GM12874 (cell line): Measurements from ENCODE around the gene AAGAB.

Experiments
- TF ChIP-seq, protein P1 (sequence below): IDR thresholded peaks from 2 replicates; pipeline ENCODE4 v1.5.1; 2011; ENCODE audit warnings: low read depth, mild to moderate bottlenecking, control low read depth, low read length, moderate library complexity; ENCODE audit not compliant: insufficient read depth

AAGAB gene

DNA sequence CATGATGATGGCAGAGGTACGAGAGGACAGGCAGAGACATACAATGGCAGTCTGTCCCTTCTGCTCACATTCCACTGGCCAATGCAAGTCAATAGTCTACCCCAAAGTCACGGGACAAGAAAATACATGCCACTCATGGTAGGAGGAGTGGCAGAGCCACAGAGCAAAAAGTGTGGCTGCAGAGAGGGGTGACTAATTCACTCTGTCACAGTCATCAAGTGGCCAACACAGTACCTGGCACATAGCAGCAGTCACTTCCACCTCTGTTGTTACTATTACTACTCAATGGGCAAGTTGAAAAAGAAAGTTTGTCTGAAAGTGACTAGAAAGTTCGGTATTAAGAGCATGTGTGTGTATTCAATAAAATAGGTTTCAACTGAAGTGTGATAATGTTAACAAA lies 97.6 kb downstream of the AAGAB start:
- TF ChIP-seq, protein P1, sequence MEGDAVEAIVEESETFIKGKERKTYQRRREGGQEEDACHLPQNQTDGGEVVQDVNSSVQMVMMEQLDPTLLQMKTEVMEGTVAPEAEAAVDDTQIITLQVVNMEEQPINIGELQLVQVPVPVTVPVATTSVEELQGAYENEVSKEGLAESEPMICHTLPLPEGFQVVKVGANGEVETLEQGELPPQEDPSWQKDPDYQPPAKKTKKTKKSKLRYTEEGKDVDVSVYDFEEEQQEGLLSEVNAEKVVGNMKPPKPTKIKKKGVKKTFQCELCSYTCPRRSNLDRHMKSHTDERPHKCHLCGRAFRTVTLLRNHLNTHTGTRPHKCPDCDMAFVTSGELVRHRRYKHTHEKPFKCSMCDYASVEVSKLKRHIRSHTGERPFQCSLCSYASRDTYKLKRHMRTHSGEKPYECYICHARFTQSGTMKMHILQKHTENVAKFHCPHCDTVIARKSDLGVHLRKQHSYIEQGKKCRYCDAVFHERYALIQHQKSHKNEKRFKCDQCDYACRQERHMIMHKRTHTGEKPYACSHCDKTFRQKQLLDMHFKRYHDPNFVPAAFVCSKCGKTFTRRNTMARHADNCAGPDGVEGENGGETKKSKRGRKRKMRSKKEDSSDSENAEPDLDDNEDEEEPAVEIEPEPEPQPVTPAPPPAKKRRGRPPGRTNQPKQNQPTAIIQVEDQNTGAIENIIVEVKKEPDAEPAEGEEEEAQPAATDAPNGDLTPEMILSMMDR = no peak

DNA sequence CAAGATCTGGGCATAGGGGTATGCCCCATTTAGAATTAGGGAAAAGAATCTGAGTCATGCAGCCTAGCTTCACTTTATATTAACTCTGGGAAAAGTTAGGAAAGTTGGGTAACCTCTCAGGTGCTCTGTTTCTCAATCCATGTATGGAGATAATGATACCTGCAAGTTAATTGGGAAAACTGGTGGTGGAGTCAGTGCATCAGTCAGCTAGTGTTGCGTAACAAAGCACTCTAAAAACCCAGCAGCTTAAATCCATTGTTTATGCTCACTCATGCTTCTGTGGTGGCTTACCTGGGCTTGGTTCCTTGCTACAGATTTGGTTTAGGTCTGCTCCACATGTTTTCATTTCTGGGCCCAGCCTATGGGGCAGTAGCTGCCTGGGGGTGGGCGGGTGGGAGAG lies 98.0 kb downstream of the AAGAB start:
- TF ChIP-seq, protein P1 = no peak

- TF ChIP-seq, protein P1 = no peak
Measured at GRCh38 chr15:67154249-67154648, 100.2 kb downstream of the AAGAB start.

- TF ChIP-seq, protein P1 = no peak
Measured at GRCh38 chr15:67152429-67152828, 102.0 kb downstream of the AAGAB start.
